Daoy (cell line): ENCODE results near the gene GPI. TPM values are rescaled to one million over a fixed set of nuclear protein-coding genes. Genes with fewer than 3 reads are reported as not detected.
"Not testable (repeated sequence)": the region's sequence is repeated elsewhere in the genome, so short reads cannot be mapped to it uniquely, and the experiment has no call there.

Experiments used
- DNase-seq: peaks from one replicate; pipeline ENCODE4 v3.0.0-alpha.2; 2015; ENCODE audit warnings: low read depth
- total RNA-seq: library from RNA; depleted of rRNA; stranded (reverse); fragments of >200 nt; shearing (Covaris generic); gene quantifications from 2 replicates; pipeline ENCODE4 v1.2.3, GENCODE V29; 2014

GPI gene
- total RNA-seq, 1 experiment from 2014 or later = 124 TPM

DNA sequence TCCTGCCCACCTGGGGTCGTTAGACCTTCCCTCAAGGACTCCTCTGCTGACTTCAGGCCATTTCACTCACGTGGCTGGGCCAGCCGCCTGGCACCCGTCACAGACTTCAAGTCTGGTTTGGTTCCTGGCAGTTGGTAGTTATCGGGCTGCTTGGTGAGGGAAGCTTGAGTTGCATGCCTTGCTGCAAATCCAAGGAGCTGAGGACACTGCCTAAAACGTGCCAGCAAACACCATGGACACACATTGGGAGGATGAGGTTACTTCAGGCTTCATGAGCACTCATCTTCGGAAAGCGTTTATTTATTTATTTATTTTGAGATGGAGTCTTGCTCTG lies 2.6 kb downstream of the GPI start:
- no peak for DNase-seq

GRCh38 chr19:34368338-34368737 lies 3.3 kb downstream of the GPI start:
- DNase-seq = no peak

DNA sequence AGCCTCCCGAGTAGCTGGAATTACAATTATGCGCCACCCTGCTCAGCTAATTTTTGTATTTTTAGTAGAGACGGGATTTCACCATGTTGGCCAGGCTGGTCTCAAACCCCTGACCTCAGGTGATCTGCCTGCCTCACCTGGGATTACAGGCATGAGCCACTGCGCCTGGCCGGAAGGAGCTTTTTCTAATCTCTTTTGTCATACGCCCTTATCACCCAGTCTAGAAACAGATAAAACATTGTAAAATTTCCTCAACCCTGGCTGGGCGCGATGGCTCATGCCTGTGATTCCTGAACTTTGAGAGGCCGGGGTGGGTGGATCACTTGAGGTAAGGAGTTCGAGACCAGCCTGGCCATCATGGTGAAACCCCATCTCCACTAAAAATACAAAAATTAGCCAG lies 4.2 kb downstream of the GPI start:
- not testable (repeated sequence) for DNase-seq

GRCh38 chr19:34370117-34370516 lies 5.1 kb downstream of the GPI start:
- no peak for DNase-seq

GRCh38 chr19:34370983-34371382 lies 6.0 kb downstream of the GPI start:
- no peak for DNase-seq

DNA sequence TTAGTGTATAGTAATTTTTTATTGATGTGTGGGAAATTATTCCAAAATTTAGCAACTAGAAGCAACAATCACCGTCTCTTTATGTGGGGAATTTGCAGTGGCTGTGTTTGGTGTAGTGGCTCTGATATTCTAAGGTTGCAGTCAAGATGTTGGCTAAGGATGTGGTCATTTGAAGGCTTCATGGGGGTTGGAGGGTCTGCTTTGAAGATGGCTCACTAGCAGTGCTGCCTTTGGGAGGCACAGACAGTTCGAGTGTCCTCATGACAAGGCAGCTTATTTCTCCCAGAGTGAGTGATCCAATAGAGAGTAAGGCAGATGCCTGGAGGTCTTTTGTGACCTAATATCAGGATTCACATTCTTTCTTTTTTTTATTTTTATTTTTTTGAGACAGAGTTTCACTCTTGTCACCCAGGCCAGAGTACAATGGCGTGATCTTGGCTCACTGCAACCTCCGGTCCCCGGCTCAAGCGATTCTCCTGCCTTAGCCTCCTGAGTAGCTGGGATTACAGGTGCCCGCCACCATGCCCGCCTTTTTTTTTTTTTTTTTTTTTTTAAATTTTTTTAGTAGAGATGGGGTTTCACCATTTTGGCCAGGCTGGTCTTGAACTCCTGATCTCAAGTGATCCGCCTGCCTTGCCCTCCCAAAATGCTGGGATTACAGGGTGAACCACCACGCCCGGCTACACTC lies 8.7 kb downstream of the GPI start:
- DNase-seq = no peak

GRCh38 chr19:34375598-34375997 lies 10.6 kb downstream of the GPI start:
- DNase-seq = no peak

DNA sequence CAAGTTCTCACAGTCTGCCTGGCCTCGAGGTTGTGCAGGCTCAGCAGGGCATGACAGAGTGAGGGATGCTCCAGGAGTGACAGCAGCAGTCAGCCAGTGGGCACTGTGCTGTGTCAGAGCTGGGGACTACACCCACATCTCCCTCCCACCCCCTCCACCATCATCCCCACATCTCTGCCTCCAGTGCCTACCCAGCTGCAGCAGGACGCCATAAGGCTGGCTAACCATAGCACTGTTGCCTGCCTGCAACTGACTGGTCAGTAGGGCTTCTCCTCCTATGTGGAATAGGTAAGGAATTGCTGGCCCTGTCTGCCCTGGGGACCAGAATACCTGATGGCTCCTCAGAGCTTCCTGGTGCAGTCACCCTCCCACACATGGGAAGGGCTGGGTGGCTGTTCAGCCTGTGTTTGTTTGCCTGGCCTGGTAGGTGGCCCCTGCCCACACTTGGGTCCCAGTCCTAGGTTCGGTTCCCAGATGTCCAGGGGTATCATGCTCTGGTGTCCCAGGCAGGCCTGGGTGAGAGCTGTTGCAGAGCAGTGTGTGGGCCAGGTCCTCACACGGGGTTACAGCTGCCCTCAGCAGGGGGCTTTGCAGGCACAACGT lies 15.7 kb downstream of the GPI start:
- DNase-seq = no peak

- no peak for DNase-seq
Measured at GRCh38 chr19:34381399-34382251, 16.6 kb downstream of the GPI start.

GRCh38 chr19:34382471-34382870 lies 17.5 kb downstream of the GPI start:
- DNase-seq = no peak

GRCh38 chr19:34383599-34383998 lies 18.6 kb downstream of the GPI start:
- no peak for DNase-seq

DNA sequence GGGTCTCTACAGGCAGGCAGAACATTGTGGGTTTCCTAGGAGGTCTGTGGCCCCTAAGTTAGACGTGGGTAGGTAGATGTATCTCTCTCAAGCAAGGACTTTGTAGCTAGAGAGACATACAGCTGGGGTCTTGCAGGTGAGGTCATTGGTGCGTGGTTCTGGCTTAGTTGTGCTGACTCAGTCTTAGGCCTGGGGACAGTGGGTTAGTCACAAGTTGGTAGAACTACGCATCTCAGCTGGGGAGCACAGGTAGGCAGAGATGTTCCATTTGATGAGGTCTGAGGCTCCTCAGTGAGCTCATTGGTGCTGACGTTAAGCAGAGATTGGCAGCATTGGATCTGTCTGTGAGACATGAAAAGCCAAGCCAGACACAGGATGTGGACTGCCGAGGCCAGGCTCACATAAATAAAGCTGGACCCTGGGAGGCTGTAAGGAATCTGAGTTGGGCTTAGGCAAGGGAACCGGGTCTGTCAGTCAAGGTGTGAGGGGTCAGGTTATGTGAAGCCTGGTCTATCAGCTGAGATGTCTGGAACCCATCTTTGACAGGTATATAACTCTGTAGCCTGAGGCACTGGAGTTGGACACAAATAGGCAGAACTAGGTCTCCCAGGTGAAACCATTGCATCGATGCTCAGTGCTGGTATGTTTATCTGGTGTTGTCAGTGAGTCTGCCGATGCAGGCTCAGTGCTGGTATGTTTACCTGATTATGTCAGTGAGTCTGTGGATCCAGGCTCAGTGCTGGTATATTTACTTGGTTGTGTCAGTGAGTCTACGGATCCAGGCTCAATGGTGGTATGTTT lies 21.8 kb downstream of the GPI start:
- DNase-seq = no peak

GRCh38 chr19:34387446-34387810 lies 22.4 kb downstream of the GPI start:
- DNase-seq = no peak

DNA sequence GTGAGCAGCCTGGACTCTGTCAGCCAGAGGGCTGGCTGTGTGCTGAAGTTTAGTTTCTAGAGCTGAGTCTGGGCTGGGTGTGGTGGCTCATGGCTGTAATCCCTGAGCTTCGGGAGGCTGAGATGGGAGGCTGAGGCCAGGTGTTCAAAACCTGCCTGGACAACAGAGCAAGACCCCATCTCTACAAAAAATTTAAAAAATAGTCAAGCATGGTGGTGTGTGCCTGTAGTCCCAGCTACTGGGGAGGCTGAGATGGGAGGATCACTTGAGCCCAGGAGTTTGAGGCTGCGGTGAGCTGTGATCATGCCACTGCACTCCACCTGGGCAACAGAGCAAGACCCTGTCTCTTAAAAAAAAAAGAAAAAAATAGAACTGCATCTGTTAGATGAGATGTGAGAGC lies 23.7 kb downstream of the GPI start:
- not testable (repeated sequence) for DNase-seq

GRCh38 chr19:34391813-34392212 lies 26.8 kb downstream of the GPI start:
- no peak for DNase-seq

DNA sequence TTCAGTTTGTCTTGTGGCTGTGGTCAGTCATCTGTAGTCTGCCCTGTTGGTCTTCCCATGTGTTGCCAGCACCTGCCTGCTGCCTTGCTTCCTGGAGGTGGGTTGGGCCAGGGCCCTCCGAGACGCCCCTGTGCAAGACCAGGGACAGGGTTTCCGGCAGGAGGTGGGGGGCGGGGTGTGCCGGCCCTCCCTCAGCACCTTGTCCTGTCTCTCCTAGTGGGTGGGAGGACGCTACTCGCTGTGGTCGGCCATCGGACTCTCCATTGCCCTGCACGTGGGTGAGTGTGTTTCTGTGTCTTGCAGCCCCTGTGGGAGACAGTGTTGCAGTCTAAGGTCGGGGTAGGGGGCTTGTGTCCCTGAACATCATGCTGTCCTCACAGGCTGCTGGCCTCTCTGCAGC lies 28.0 kb downstream of the GPI start:
- no peak for DNase-seq

DNA sequence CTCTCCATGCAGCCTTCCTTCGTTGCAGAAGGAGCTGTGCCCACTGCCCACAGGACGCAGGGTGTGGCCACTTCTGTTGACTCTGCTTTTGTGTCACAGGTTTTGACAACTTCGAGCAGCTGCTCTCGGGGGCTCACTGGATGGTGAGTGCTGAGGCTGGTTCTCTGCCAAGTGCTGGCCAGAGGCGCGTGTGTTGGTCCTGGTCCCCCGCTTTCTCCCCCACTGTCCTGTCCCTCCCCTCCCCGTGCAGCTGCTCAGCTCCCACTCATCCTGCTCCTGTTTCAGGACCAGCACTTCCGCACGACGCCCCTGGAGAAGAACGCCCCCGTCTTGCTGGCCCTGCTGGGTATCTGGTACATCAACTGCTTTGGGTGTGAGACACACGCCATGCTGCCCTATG lies 28.6 kb downstream of the GPI start:
- DNase-seq = no peak

GRCh38 chr19:34397853-34398252 lies 32.9 kb downstream of the GPI start:
- DNase-seq = no peak

GRCh38 chr19:34399886-34400285 lies 34.9 kb downstream of the GPI start:
- DNase-seq = no peak

GRCh38 chr19:34400844-34401243 lies 35.8 kb downstream of the GPI start:
- DNase-seq = not testable (repeated sequence)

DNA sequence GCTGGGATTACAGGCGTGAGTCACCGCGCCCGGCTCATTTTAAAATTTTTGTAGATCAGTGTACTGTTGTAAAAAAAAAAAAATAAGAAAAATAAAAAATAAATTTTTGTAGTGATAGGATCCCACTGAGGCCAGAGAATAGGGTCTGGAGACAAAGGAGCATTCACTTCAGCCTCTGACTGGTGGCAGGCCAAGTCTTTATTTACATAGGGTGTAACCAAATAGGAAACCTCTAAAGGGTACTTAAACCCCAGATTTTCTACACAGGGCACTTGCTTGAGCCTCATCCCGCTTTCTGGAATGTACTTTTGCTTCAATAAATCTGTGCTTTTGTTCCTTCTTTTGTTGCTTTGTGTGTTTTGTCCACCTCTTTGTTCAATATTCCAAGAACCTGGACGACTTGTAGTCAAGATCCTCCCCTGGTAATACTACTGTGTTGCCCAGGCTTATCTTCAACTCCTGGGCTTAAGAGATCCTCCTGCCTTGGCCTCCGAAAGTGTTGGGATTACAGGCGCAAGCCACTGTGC lies 37.1 kb downstream of the GPI start:
- DNase-seq = no peak

DNA sequence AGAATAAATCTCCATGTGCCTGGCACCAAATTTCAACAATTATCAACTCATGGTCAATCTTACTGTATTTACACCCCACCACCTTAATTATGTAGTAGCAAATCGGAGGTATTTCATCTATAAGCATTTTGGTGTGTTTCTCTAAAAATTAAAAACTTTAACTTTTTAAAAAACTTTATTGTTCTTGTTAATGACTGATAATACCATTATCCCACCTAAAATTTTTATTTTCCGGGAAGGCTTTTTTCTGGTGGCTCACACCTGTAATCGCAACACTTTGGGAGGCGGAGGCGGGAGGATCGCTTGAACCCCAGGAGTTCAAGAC lies 38.8 kb downstream of the GPI start:
- DNase-seq = no peak
